Epidermal melanocyte (primary cell): Measurements from ENCODE around the gene GOT1.

ENCODE experiments used
- DNase-seq: peaks from one replicate; pipeline ENCODE4 v3.0.0; 2011; ENCODE audit warnings: low spot score; ENCODE audit not compliant: insufficient read length

Gene GOT1

GRCh38 chr10:99360934-99361333 lies 69.5 kb downstream of the GOT1 start:
- no peak for DNase-seq

- DNase-seq: no peak
Observed at GRCh38 chr10:99358101-99358500, 72.3 kb downstream of the GOT1 start.

GRCh38 chr10:99357691-99358090 lies 72.7 kb downstream of the GOT1 start:
- no peak for DNase-seq

- DNase-seq: no peak
Observed at GRCh38 chr10:99353182-99353581, 77.2 kb downstream of the GOT1 start.

- no peak for DNase-seq
Observed at GRCh38 chr10:99347672-99348071, 82.8 kb downstream of the GOT1 start.
